HG02763 (cell line): ENCODE data around the gene GCSAM.

Experiments used
- ATAC-seq: cut with Tn5 transposase; IDR thresholded peaks from one replicate; pipeline ENCODE4 v1.9.1; 2021; ENCODE audit warnings: mild to moderate bottlenecking, moderate library complexity; ENCODE audit not compliant: unreplicated experiment

Gene GCSAM

DNA sequence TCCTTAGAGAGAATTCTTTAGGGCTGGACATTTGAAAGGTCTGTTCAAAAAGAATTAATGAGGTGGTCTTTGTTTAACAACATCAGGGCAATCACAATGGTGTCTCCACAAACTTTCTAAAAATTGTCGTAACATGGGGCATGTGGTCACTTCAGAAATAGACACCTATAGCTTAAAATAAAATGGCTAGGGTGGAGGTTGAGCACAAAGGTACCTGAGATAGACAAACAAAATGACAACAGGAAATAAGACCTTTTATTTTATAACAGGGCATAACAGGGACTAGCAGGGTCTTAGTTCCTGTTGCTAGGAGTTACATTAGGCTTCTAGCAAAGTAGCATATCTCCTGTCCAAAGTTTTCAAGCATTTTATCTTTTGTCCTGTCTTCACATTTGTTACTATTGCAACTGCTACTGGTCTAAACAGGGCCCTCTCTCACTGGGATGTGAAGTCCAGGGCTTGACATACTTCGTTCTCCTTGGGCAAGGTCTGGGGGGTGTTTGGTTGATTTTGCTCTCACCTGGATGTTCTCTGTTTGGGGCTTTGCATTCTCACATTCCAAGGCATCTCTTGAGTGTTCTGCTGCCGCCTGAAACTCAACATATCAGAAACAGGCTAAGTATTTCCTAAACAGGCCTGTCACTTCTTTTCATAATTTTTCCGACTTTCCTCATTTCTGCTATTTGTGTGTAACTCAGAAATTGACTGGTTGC is 3.0 kb downstream of the GCSAM start:
- no peak for ATAC-seq

DNA sequence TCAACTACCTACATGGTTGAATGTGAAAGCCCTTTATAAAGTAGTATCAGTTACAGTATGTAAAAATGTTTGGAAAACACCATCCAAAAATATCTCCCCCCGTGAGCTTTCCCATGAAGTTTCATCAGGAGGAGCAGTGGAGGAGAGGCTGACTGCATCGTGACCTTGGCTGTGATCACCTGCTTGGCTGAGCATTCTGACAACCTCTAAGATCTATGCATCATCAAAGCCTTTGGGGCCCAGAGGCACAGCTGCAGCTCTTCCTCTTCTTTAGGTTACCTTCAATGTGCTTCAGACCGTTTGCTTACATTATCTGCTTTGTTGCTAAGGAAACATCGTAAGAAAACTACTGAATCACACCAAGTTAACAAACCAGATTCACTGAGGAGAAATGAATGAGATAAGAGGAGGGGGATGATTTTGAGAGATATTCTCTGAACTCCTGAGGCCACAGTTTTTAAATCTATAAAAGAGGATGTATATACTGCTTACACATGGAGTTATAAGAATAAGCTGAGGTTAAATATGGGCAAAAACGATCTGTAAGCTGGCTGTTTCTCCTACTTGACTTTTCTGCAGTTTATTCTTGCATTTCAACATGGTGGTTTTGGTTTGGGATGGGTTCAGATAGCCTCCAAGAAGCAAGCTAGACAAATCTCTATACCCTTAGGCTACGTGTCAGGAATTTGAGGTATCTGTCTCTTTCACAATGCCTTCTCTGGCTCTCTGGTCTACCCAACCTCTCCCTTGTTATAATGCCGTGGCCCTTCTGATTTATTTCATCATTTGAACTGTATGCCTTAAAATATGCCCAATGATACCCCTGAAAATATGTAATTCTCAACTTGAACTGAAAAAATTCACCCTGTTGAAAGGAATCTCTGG is 4.0 kb downstream of the GCSAM start:
- peak; percentile 35 for ATAC-seq

DNA sequence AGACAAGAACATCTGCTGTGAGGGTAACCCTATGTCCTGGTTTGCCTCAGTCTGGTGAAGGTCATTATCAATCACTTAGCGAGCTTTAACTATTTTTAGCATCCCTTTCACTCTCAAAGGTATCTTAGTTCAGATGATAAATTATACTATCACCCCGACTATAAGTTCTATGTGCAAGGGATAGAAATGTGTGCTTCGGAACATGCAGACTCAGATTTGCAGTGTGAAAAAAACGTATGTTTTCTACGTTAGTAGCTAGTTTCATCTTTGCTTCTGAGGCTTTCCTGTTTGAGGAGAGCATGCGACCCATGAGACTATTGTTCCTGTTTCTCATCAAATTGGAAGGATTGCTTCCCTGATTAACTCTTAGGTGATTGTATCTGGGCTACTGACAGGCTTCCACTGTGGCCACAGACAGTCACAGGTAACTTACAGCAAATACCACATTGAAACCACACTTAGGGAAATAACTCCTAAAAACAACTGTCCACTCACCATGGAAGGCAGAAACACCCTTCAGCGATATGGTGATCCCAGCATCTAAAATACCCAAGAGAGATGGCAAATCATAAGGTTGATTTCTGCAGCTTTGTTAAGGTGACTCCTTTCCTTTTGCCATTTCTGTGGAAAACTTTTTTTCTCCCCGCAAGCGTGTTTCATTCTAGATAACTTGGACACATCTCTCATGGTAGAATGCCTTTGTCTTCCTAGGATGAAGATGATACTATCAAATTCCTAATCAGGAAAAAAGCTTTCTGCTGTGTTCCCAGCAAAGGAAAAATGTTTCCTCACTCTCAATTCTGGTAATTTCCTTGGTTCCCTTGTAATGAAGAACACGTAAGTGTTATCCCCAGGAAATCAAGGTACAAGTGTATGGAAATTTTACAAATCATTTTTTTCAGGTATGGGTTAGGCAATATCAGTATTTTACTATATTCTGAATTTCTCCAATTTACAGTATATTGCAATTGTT is 5.2 kb downstream of the GCSAM start:
- ATAC-seq: no peak

DNA sequence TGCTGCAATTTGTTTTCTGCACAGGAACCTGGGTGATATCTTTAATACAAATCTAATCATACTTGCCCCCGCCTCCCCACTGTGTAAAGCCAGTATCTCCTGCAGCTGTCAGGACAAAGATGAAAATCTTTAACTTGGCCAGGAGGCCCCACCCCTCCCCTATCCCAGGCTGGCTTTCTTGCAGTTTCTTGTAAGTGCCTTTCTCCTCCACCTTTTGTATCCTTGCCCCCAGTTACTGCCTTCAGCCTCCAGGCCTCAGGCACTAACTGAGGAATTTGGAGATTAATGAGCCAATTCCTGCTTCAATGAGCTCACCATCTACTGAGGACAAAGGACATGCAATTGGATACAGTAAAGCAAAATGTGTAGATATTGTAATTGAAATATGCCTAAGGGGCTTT is 6.5 kb downstream of the GCSAM start:
- ATAC-seq: no peak

DNA sequence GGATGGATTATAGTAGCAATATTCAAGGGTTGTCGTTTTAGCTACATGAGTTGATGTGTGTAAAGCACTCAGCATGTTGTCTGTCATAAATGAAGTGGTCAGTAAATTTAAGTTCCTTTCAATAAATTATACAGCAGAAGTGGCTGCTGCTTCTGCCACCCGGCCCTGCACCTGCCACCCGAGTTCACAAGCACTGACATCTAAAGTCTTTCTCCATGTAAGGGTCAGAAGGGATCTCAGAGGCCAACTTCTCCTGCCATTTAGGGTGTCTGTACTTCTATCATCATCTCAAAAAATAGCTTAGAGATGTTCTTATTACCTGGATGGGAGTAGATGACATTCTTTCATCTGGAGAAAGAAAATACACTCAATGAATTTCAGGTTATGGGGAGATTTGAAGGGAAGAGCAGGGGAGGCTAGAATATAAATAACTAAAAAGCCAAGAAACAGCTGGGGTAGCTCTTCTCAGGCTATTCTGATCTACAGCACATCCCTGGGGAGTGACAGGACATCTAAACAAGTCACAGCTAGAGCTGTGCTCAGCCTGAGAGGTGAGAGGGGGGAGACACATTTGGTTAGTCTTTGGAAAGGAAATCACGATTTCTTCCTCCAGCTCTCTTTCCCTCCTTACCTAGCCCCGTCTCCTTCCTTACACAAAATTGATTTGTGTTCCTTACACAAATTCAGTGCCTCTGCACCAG is 8.0 kb downstream of the GCSAM start:
- no peak for ATAC-seq

DNA sequence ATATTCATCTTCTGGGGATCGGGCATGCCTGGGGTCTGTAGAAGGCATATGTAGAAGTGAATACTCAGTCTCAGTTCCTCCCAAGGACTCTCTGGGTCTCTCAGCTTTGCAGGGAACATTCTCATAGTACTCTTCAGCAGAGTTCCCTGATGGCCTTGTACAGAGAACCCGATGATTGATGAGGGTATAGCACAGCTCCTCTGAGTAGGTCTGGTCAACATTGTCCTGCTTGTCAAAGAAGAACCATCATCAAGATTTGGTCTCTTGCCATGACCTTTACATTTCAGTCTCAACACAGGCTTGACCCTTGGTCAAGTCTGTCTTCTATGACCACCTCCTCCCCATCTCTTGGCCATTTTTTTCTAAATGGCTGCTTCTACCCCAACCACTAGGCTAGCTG is 9.5 kb downstream of the GCSAM start:
- ATAC-seq: no peak

DNA sequence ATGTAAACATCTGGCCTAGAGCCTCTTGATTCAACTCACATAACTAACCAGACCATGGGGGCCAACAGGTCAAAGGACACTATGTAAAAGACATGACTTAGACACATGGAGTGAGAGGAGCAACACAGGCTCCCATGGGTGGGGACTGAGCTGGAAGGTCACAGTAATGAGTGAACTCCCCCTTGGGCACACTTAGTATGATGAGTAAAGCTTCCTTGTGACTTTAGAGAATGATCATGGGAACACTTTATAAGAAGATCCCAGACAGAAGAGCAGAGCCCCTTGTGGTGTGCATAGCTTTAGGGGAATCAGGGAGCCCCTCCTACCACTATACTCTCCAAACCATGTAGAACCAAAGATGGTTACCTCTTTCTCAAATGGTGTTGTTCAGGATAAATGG is 10.2 kb downstream of the GCSAM start:
- no peak for ATAC-seq

DNA sequence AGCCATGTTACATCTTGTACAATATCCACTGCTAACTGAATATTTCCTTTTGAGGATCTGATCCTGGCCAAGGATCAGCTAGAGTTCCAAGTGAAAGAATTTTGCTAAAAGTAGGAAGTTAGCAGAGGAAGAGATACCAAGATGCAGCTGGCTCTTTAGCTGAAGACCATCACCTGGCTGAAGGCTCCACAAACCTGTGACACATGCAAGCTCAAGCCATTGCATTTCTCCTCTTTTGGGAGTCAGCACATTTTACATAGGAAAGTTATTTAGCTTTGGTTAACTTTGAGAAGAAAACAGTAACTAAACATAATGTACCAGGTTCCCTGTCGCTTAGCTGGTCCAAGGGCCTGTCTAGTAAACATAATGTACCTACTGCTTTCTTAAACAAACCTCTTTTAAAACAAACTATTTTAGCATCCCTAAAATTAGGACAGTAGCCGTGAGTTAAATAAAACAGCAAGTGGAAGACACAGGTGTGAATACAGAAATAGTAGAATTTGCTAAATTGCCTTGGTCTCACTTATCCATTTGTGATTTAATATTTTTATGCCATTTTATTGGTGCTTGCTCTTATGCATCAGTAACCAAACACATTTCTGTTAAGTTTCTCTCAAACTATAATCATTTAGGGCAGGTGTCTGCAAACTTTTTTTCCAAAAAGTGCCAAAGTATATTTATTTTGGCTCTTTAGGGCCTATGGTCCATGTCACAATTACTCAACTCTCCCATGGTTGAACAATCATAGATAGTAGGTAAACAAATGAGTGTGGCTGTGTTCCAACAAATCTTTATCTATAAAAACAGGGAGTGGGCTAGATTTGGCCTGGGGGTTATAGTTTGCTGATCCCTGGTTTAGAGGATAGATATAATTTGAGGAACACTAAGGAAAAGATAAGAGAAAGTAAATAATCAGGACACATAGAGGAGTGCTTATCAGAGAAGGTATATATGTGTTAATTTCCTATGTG is 11.2 kb downstream of the GCSAM start:
- no peak for ATAC-seq

DNA sequence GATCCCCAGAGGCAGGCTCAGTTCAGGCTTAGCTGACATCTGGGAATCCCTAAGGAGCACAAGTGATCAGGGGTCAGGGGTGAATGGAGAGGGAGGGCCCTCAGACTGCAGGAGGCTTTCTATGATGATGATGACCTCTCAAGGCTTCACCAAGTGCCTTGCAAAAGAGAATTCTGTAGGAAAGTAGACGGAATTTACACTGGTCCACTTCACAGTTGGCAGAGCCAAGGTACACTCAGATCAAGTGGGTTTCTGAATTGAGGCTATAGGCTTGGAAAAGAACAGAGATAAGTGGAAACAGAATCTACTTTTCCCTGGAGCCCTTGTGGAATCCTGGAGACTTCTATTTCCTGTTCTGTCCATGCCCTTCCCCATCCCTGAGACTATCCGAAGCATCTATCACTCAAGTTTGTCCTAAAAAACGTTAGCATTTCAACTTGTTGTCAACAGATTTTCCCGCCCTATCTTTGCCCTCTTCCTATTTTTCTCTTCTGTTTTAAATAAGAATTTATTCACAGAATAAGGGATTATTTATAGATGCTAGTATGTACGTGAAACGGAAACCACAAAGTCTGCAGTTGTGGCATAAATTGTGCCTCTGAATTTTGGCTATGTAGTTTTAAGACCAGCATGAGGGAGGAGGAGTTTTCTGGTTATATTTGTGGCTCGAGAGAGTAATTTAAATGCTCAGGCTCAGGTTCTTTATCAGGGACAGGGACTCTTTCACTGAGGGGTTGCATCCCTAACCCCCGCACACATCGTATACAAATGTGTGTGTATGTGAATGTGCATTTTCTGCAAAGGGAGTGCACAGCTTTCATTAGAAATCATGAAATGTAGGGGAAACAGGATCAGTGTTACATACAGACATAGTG is 12.8 kb downstream of the GCSAM start:
- no peak for ATAC-seq

DNA sequence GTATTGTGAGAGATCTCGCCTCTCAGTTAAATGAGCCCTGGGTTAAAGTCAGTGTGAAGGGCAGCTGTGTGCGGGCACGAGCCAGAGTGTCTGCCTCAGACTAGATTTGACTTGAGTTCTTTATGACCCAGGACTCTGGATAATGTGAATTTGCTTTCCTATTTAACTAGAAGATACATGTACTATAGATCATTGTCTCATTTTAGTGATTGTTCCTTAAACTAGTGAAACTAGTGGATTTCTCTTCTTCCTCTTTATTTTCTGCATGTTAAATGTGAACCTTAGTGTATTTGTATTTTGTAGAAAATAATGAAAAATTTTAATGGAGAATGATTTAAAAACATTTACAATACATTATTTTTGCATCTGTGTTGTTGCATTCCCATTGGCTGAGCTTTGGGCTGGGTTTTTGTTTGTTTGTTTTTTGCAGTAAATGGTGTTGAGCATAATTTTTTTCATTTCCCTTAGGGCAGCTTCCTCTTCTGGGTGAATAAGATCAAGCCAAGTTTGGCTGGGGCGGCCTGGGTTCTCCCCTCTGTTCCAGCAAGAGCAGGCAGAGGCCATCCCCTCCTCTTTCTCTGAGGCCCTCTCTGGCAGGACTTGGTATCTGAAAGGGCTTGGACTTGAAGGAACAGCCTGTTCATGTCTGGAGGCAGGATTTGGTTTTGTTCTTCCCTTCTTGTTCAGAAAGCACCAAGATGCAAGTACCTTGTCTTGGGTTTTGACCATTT is 15.0 kb downstream of the GCSAM start:
- ATAC-seq: no peak

DNA sequence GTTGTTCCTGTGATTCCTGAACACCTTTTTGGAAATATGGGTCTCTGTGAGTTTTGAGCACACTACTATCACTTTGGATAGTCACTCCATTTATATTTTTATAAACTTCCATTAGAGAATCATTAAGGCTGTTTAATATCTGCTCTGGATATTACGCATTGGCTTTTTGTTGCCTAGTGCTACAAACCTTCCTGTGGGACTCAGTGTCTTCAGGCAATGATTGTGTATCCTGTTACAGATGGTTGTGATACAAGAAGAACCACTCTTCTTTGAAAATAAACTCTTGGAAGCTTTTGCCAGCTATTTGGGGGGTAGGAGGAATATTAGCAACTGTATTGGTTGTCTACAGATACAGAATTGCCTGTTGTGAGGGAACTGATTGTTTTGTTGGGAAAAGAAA is 15.6 kb downstream of the GCSAM start:
- no peak for ATAC-seq

DNA sequence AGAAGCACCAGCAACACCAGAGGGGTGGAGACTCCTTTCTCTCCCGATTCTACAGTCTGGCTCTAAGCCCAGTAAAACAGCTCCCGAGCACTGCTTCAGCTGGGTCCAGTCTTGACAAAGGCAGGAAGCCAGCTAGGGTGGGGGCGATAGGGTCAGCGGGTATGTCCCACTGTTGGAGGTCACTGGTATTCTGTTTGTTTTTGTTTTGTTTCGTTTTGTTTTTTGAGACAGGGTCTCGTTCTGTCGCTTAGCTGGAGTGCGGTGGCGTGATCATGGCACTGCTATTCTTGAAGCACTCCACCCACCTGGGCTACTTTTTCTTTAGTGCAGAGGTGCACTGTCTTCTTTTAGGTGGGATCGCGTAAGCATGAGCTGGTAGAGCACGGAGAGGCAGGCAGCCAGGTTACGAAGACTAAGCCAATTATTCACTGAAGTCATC is 16.3 kb downstream of the GCSAM start:
- ATAC-seq: no peak

DNA sequence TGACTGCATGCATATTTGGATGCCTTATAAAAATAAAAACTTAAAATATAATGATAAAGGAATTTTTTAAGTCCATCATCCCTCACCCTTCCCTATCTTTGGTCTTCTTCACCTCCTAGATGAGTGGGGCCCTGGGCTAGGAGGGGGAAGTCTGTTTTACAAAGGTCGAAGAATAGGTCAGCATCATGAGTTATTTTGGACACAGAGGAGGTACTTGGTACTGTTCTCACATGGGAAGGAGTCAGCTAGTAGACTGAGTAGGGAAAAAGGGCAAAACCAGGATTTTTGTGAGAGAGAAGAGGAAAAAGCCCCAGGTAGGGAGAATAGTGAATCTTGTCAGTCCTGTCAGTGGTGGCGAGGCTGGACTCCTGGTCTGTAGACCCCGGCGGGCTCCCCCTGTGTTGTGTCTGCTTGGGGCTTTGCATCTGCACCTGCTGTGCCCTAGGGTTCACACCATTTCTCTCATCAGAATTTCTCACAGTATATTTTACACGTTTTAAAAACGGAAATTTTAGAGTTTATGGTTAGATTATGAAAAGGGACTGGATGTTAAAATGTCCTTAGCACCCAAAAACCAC is 17.2 kb downstream of the GCSAM start:
- ATAC-seq: no peak

DNA sequence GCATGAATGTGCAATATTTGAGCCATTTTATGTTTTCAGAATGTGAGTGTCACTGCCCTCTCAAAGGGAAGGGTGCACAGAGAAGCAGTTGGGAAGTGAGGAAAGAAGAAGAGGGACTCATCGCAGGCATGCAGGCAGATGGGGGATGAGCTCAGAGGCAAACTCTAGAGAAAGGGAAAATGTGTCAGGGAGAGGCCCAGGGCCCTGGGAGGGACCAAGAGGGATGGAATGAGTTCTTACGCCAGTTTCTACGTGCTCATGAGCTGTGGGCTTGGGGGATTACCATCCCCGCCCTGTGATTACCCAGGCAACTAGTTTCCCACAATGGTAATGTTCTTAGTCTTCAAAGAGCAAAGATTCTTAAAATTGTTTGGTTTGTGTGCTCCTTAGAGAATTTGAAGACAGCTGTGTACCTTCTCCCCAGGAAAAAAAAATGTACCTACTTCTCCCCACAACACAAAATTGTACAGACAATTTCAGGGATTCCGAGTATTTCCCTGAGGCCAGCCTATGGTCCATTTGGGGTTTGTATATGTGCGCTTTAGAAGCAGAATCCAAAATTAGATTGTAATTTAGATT is 17.8 kb downstream of the GCSAM start:
- ATAC-seq: no peak

DNA sequence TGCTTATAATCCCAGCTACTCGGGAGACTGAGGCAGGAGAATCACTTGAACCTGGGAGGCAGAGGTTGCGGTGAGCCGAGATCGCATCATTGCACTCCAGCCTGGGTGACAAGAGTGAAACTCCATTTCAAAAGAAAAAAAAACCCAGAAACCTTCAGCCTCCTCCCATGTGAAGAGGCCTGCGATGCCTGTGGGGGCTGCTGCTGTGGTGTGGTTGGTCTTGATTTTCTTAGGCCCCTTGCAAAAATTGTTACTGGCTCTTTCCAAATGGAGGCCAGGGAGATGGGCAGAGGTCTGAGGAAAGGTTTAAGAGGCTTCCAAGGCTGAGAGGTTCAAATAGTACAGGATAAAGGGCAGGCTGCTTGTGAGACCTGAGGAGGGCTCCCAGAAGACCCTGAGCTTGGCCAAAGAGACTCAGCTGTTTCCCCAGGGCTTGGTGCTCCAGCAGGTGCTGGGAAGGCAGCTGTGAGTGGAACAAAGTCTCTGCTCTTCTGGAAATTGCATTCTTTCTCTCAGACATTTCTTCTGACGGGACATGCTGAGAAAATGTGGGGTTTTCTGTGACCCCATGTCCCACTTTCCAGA is 18.4 kb downstream of the GCSAM start:
- ATAC-seq: peak; percentile 20

DNA sequence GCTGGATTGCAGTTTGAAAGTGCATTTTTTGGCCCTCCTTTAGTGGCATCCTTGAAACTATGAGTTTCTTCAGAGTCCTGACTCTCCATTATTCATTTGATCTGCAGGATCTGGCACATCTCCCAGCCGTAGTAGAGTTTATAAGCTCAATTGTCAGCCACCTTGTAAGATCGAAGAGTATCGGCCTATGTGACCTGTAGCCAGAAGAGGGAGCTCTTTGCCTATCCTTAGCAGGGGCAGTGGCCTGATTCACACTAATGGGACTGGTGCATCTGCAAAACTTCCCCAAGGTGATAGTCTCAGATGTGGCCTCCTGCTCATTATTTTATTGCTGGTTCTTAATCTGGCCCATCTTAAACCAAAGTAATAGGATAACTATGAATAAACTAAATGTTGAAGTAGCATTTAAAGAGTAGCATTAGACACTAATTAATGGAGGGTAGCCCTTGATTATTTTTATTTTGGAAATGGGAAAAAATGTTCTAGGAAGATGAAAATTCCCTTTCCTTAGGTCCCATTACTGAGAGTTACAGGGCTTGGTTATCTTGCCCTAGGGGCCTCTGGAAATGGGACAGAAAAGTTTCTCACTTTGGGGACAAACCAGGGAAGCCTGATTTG is 21.2 kb downstream of the GCSAM start:
- peak; percentile 50 for ATAC-seq
